Naive thymus-derived CD4-positive, alpha-beta T cell (primary cell): ENCODE data around the gene CPHXL. TPM values are rescaled to one million over a fixed set of nuclear protein-coding genes. Genes with fewer than 3 reads are reported as not detected.

Source experiments
- ATAC-seq: fragments of 150-1000 bp; cut with Tn5 transposase; 2 replicates; pipeline ENCODE4 v1.10.0; 2021; ENCODE audit warnings: mild to moderate bottlenecking, moderate library complexity
- CTCF ChIA-PET: fragments of 350-600 bp; sonication (Branson Sonifier 250); formaldehyde crosslinking; loops from one replicate; lab custom pipeline; 2021; ENCODE audit warnings: antibody characterized with exemption; lab: Charles Lee
- POLR2A ChIA-PET: fragments of 350-600 bp; sonication (Branson Sonifier 250); formaldehyde crosslinking; loops from one replicate; lab custom pipeline; 2021; ENCODE audit warnings: antibody characterized with exemption, inconsistent platforms; lab: Charles Lee
- DNase-seq, 9 donors: peaks; one replicate each; pipeline versions ENCODE4 v3.0.0 to v3.0.0-alpha.2; 2020 to 2022; ENCODE audit warnings: mixed read lengths in 1 of 9
- H3K27ac ChIP-seq: one replicate; pipeline ENCODE4 v1.7.0; 2013; ENCODE audit warnings: mild to moderate bottlenecking, low read depth, low read length, moderate library complexity
- H3K27me3 ChIP-seq, 2 donors: one replicate each; pipeline ENCODE4 v1.7.0; 2013; ENCODE audit warnings: low read length in 2 of 2, mild to moderate bottlenecking in 2 of 2, moderate library complexity in 2 of 2; ENCODE audit not compliant: control insufficient read depth in 2 of 2, insufficient read depth in 2 of 2
- H3K36me3 ChIP-seq, 3 experiments: 1 replicate in 2 of 3; 2 replicates in 1 of 3; pipeline ENCODE4 v1.7.0; 2013; ENCODE audit warnings: low read length in 3 of 3, mild to moderate bottlenecking in 3 of 3, moderate library complexity in 1 of 3; ENCODE audit not compliant: insufficient read depth in 3 of 3, control insufficient read depth in 2 of 3
- H3K4me1 ChIP-seq, 2 donors: one replicate each; pipeline ENCODE4 v1.7.0; 2013; ENCODE audit warnings: low read length in 2 of 2, mild to moderate bottlenecking in 2 of 2, moderate library complexity in 1 of 2; ENCODE audit not compliant: control insufficient read depth in 2 of 2, insufficient read depth in 2 of 2
- H3K4me3 ChIP-seq: 2 replicates; pipeline ENCODE4 v1.7.0; 2013; ENCODE audit warnings: mild to moderate bottlenecking, low read length
- H3K9me3 ChIP-seq, 3 experiments: 1 replicate in 2 of 3; 2 replicates in 1 of 3; pipeline ENCODE4 v1.7.0; 2013; ENCODE audit warnings: low read length in 3 of 3; ENCODE audit not compliant: control insufficient read depth in 2 of 3
- H3K27ac Mint-ChIP-seq, 9 donors: one replicate each; pipeline ENCODE4 v1.8.0; 2020 to 2022; ENCODE audit warnings: mixed read lengths in 9 of 9, mild to moderate bottlenecking in 8 of 9, moderate library complexity in 5 of 9, inconsistent platforms in 2 of 9
- H3K27me3 Mint-ChIP-seq, 5 donors: one replicate each; pipeline ENCODE4 v1.8.0; 2021 to 2022; ENCODE audit warnings: mixed read lengths in 5 of 5, mild to moderate bottlenecking in 1 of 5
- H3K36me3 Mint-ChIP-seq, 5 donors: one replicate each; pipeline ENCODE4 v1.8.0; 2020 to 2022; ENCODE audit warnings: mixed read lengths in 5 of 5, mild to moderate bottlenecking in 3 of 5, inconsistent platforms in 1 of 5
- H3K4me1 Mint-ChIP-seq, 7 donors: one replicate each; pipeline ENCODE4 v1.8.0; 2020 to 2022; ENCODE audit warnings: mixed read lengths in 7 of 7, mild to moderate bottlenecking in 3 of 7, inconsistent platforms in 1 of 7
- H3K4me3 Mint-ChIP-seq, 10 donors: one replicate each; pipeline ENCODE4 v1.8.0; 2020 to 2022; ENCODE audit warnings: mild to moderate bottlenecking in 10 of 10, mixed read lengths in 10 of 10, moderate library complexity in 6 of 10, inconsistent platforms in 2 of 10
- H3K9me3 Mint-ChIP-seq, 11 donors: one replicate each; pipeline ENCODE4 v1.8.0; 2020 to 2022; ENCODE audit warnings: mixed read lengths in 11 of 11, mild to moderate bottlenecking in 4 of 11, inconsistent platforms in 1 of 11, moderate library complexity in 1 of 11
- intact Hi-C, 2 donors: fragments of 100-400 bp; cut with micrococcal nuclease; formaldehyde crosslinking; loops; one replicate each; pipeline ENCODE4 v1.15.1; 2023
- polyA plus RNA-seq, 2 donors: library from polyadenylated mRNA; unstranded; fragments of 300-500 nt; fragmentation: Illumina TruSeq; gene quantifications; one replicate each; pipeline ENCODE4 v1.2.3, GENCODE V29; 2021
- total RNA-seq, 6 experiments: library from RNA in 5 of 6; stranded (reverse) in 5 of 6; gene quantifications; 1 replicate in 5 of 6; 2 replicates in 1 of 6; pipeline ENCODE4 v1.2.3 and lab custom pipeline; 2021 to 2026

Gene CPHXL
- total RNA-seq, result not detected
- polyA plus RNA-seq, result not detected
- not detected for total RNA-seq (lab: John Stamatoyannopoulos, UW)

GRCh38 chr16:75726390-75726789 lies at the start of gene CPHXL:
TSS of gene CPHXL (minus strand) at chr16:75726490. CDS start at chr16:75726442, 48 bp downstream.
- no peaks in the 10 kb centered on the region for H3K4me1 Mint-ChIP-seq
- no peaks in the 10 kb centered on the region for H3K36me3 ChIP-seq
- H3K27me3 Mint-ChIP-seq, result peaks cover 0 to 6% (median 0%) of the 10 kb centered on the region in 5 donors
- H3K4me1 ChIP-seq, result no peaks in the 10 kb centered on the region
- ATAC-seq (no peak), DNase-seq (no peak)
- no peak within 1 kb of the TSS for H3K27ac Mint-ChIP-seq
- no peak within 1 kb of the TSS for H3K4me3 ChIP-seq
- H3K27ac ChIP-seq, result no peak within 1 kb of the TSS
- peaks cover 0 to 4% (median 0%) of the 10 kb centered on the region in 5 donors for H3K36me3 Mint-ChIP-seq
- no peaks in the 10 kb centered on the region for H3K9me3 ChIP-seq
- no peak within 1 kb of the TSS for H3K4me3 Mint-ChIP-seq
- CTCF ChIA-PET, result no interaction called here
- H3K27me3 ChIP-seq, result no peaks in the 10 kb centered on the region
- POLR2A ChIA-PET, result no interaction called here
- intact Hi-C loops, result no loop called here
- peaks cover 0 to 10% (median 3%) of the 10 kb centered on the region in 11 donors for H3K9me3 Mint-ChIP-seq

GRCh38 chr16:75774197-75774596 lies 47.9 kb upstream of the CPHXL start:
- H3K27ac ChIP-seq, result no peak overlapping the region
- DNase-seq (no peak), ATAC-seq (no peak)
- Mint-ChIP-seq H3K4me3 (no peak overlapping the region), H3K27ac (no peak overlapping the region), H3K4me1 (no peaks in the 10 kb centered on the region), H3K27me3 (peaks cover 32 to 50% (median 45%) of the 10 kb centered on the region in 5 donors), H3K9me3 (peaks cover 0 to 6% (median 0%) of the 10 kb centered on the region in 11 donors), H3K36me3 (no peaks in the 10 kb centered on the region)
- H3K4me1 ChIP-seq, result no peaks in the 10 kb centered on the region
- ChIA-PET CTCF (no interaction called here), POLR2A (no interaction called here)
- no peak overlapping the region for H3K4me3 ChIP-seq
- no peaks in the 10 kb centered on the region for H3K36me3 ChIP-seq
- intact Hi-C loops, result no loop called here
- H3K9me3 ChIP-seq, result no peaks in the 10 kb centered on the region
- peaks cover 0 to 15% of the 10 kb centered on the region in 2 donors for H3K27me3 ChIP-seq

GRCh38 chr16:75770051-75770450 lies 43.8 kb upstream of the CPHXL start:
- no peaks in the 10 kb centered on the region for H3K36me3 ChIP-seq
- ChIA-PET CTCF (interaction anchor here (0.6 to 0.8 kb wide), 2 partner anchors 174 to 303 kb away, joined by 5 to 6 read pairs; no protein-coding TSS in a partner anchor), POLR2A (no interaction called here)
- H3K4me1 ChIP-seq, result no peaks in the 10 kb centered on the region
- intact Hi-C loops, result no loop called here
- no peaks in the 10 kb centered on the region for H3K36me3 Mint-ChIP-seq
- H3K27me3 Mint-ChIP-seq, result peaks cover 23 to 36% (median 25%) of the 10 kb centered on the region in 5 donors
- H3K9me3 Mint-ChIP-seq, result peaks cover 0 to 6% (median 0%) of the 10 kb centered on the region in 11 donors
- no peaks in the 10 kb centered on the region for H3K9me3 ChIP-seq
- H3K27ac ChIP-seq, result no peak overlapping the region
- no peak for DNase-seq
- H3K27ac Mint-ChIP-seq, result no peak overlapping the region
- H3K4me1 Mint-ChIP-seq, result no peaks in the 10 kb centered on the region
- H3K27me3 ChIP-seq, result peaks cover 0 to 10% of the 10 kb centered on the region in 2 donors
- H3K4me3 ChIP-seq, result no peak overlapping the region
- no peak overlapping the region for H3K4me3 Mint-ChIP-seq
- no peak for ATAC-seq

GRCh38 chr16:75764154-75764768 lies 38.0 kb upstream of the CPHXL start:
- no peak overlapping the region for H3K27ac ChIP-seq
- no peak overlapping the region for H3K4me3 Mint-ChIP-seq
- ChIA-PET CTCF (interaction anchor here (0.5 to 1.4 kb wide), 10 partner anchors 16 to 606 kb away, joined by 3 to 12 read pairs (median 4); no protein-coding TSS in a partner anchor), POLR2A (no interaction called here)
- intact Hi-C loops, result loop anchor here (1.0 to 10.0 kb wide), 15 partner anchors 116 to 565 kb away; partner anchors contain the start of genes ADAT1 (in 2 of the 2), KARS1 (in 1 of the 2) and TERF2IP (in 1 of the 2)
- H3K9me3 Mint-ChIP-seq, result no peaks in the 10 kb centered on the region
- peaks cover 0 to 5% (median 0%) of the 10 kb centered on the region in 7 donors for H3K4me1 Mint-ChIP-seq
- H3K27me3 ChIP-seq, result no peaks in the 10 kb centered on the region
- no peak overlapping the region for H3K4me3 ChIP-seq
- no peaks in the 10 kb centered on the region for H3K9me3 ChIP-seq
- no peaks in the 10 kb centered on the region for H3K36me3 Mint-ChIP-seq
- no peaks in the 10 kb centered on the region for H3K36me3 ChIP-seq
- no peaks in the 10 kb centered on the region for H3K4me1 ChIP-seq
- ATAC-seq, result peak; percentile 98
- H3K27me3 Mint-ChIP-seq, result peaks cover 0 to 20% (median 13%) of the 10 kb centered on the region in 5 donors
- DNase-seq, result peak in 8 of 9 donors; percentile 37 to 72 (median 63)
- H3K27ac Mint-ChIP-seq, result peak overlapping the region in 5 of 9 donors; percentile 8 to 55 (median 19)

- H3K4me1 ChIP-seq, result no peaks in the 10 kb centered on the region
- POLR2A ChIA-PET, result no interaction called here
Observed at GRCh38 chr16:75763204-75763603, 36.9 kb upstream of the CPHXL start.

GRCh38 chr16:75762746-75763145 lies 36.5 kb upstream of the CPHXL start:
- H3K4me3 ChIP-seq, result no peak overlapping the region
- H3K27me3 ChIP-seq, result no peaks in the 10 kb centered on the region
- H3K4me1 ChIP-seq, result no peaks in the 10 kb centered on the region
- Mint-ChIP-seq H3K9me3 (no peaks in the 10 kb centered on the region), H3K27me3 (peaks cover 0 to 11% (median 8%) of the 10 kb centered on the region in 5 donors), H3K27ac (no peak overlapping the region), H3K4me3 (no peak overlapping the region), H3K36me3 (no peaks in the 10 kb centered on the region), H3K4me1 (peaks cover 0 to 9% (median 0%) of the 10 kb centered on the region in 7 donors)
- H3K9me3 ChIP-seq, result no peaks in the 10 kb centered on the region
- CTCF ChIA-PET, result interaction anchor here (0.9 to 1.2 kb wide), 2 partner anchors 529 to 564 kb away, joined by 3 to 6 read pairs; no protein-coding TSS in a partner anchor
- DNase-seq, result no peak
- POLR2A ChIA-PET, result no interaction called here
- H3K36me3 ChIP-seq, result no peaks in the 10 kb centered on the region
- intact Hi-C loops, result loop anchor here (5.0 to 10.0 kb wide), 3 partner anchors 160 to 378 kb away; no protein-coding TSS in a partner anchor
- H3K27ac ChIP-seq, result no peak overlapping the region
- no peak for ATAC-seq

More at GRCh38 chr16:75763204-75763603, 36.9 kb upstream of the CPHXL start:
- Histone ChIP-seq H3K9me3 (no peaks in the 10 kb centered on the region), H3K27me3 (no peaks in the 10 kb centered on the region), H3K4me3 (no peak overlapping the region), H3K36me3 (no peaks in the 10 kb centered on the region), H3K27ac (no peak overlapping the region)
- H3K4me3 Mint-ChIP-seq, result no peak overlapping the region
- CTCF ChIA-PET, result interaction anchor here (0.9 to 1.4 kb wide), 5 partner anchors 292 to 564 kb away, joined by 3 to 10 read pairs (median 6); no protein-coding TSS in a partner anchor
- no peaks in the 10 kb centered on the region for H3K9me3 Mint-ChIP-seq
- DNase-seq (no peak), ATAC-seq (no peak)
- intact Hi-C loops, result loop anchor here (5.0 to 10.0 kb wide), 3 partner anchors 161 to 378 kb away; no protein-coding TSS in a partner anchor
- H3K27ac Mint-ChIP-seq, result no peak overlapping the region
- peaks cover 0 to 8% (median 0%) of the 10 kb centered on the region in 7 donors for H3K4me1 Mint-ChIP-seq
- peaks cover 0 to 14% (median 13%) of the 10 kb centered on the region in 5 donors for H3K27me3 Mint-ChIP-seq
- H3K36me3 Mint-ChIP-seq, result no peaks in the 10 kb centered on the region
